Measurements from ENCODE around the gene ADPRS. TPM values are rescaled to one million over a fixed set of nuclear protein-coding genes. Genes with fewer than 3 reads are reported as not detected.

The ADPRS gene
- total RNA-seq, 4 donors from 2014 or later: 41.0 to 64.3 (median 48.0) TPM

- TF ChIP-seq EP300 (IDR thresholded peaks at IDR 0.05) (no peak), CTCF (IDR thresholded peaks at IDR 0.05) (no peak), POLR2A (IDR thresholded peaks at IDR 0.05) (no peak)
- H3K4me3 ChIP-seq: peak overlapping the region; percentile 11 to 51 (median 31)
These were observed 4.1 kb upstream of the ADPRS start for GRCh38 chr1:36084497-36085115.

DNA sequence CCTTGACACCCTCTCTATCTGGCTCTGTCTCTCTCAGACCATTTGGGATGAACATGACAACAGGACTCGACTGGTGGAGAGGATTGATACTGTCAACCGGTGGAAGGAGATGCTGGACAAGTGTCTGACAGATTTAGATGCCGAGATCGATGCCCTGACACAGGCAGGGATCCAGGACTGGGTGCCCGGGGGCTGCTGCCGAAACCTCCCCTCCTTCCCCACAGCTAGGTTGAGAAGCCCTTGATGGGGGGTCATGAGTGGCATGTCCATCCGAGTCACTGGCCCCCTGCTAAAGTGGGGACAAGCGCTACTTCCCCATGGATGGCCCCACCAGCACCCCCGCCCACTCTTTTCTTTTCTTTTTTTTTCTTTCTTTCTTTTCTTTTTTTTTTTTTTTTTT, 3.6 kb upstream of the ADPRS start:
- 82 to 83% methylated on average over 9 of the region's 9 CpGs for WGBS, 2 donors
- H3K9me3 ChIP-seq: no peaks in the 10 kb centered on the region
- TF ChIP-seq POLR2A (IDR thresholded peaks at IDR 0.05) (no peak), CTCF (IDR thresholded peaks at IDR 0.05) (no peak), EP300 (IDR thresholded peaks at IDR 0.05) (no peak)
- peaks cover 0 to 31% of the 10 kb centered on the region in 2 donors for H3K27me3 ChIP-seq
- DNase-seq (ENCODE audit: low spot score in 2 of 2): no peak
- H3K27ac ChIP-seq: no peak overlapping the region
- H3K4me1 ChIP-seq: peaks cover 0 to 27% (median 24%) of the 10 kb centered on the region in 4 donors
- H3K4me3 ChIP-seq: no peak overlapping the region
- H3K36me3 ChIP-seq: no peaks in the 10 kb centered on the region

More at GRCh38 chr1:36084497-36085115, 4.1 kb upstream of the ADPRS start:
- DNase-seq (ENCODE audit: low spot score in 2 of 2): no peak
- H3K9me3 ChIP-seq: no peaks in the 10 kb centered on the region
- peaks cover 0 to 22% (median 21%) of the 10 kb centered on the region in 4 donors for H3K4me1 ChIP-seq
- H3K36me3 ChIP-seq: no peaks in the 10 kb centered on the region
- peak overlapping the region in 2 of 4 donors; percentile 2 to 55 for H3K27ac ChIP-seq
- 48 to 58% methylated on average over 16 to 19 of the region's 19 CpGs for WGBS, 2 donors
- H3K27me3 ChIP-seq: peaks cover 0 to 31% of the 10 kb centered on the region in 2 donors

DNA sequence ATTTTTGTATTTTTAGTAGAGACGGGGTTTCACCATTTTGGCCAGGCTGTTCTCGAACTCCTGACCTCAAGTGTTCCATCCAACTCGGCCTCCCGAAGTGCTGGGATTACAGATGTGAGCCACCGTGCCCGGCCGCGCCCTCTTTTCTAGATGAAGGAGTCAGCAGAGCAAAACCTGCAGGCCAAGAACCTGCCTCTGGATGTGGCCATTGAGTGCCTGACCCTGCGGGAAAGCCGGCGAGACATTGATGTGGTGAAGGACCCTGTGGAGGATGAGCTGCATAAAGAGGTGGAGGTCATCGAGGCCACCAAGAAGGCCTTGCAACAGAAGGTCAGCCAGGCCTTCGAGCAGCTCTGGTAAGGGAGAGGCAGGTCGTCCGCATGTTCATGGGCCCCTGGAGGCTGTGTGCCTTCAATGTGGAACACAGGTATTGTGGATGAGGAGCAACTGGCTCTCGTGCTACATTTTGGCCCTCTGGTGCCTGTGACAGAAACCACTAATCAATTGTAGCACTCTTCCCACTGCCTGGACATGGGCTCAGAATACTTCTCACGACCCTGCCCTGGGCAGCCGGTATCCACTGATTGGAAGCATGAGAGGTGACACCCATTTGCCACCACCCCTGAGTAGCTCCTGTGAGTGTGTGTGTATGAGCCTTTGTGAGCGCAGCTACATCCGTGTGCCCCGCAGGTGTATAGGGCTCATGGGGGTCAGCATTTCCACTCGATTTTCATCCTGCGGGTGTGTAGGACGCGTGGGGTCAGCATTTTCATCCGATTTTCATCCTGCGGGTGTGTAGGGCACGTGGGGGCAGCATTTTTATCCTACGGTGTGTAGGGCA, 2.8 kb upstream of the ADPRS start:
- no peak for DNase-seq (ENCODE audit: low spot score in 2 of 2)
- peaks cover 0 to 3% (median 0%) of the 10 kb centered on the region in 3 donors for H3K36me3 ChIP-seq
- no peaks in the 10 kb centered on the region for H3K9me3 ChIP-seq
- TF ChIP-seq EP300 (IDR thresholded peaks at IDR 0.05): no peak
- no peak for TF ChIP-seq POLR2A (IDR thresholded peaks at IDR 0.05)
- no peak for TF ChIP-seq CTCF (IDR thresholded peaks at IDR 0.05)
- H3K4me3 ChIP-seq: no peak overlapping the region
- H3K4me1 ChIP-seq: peaks cover 0 to 35% (median 28%) of the 10 kb centered on the region in 4 donors
- peaks cover 0 to 31% of the 10 kb centered on the region in 2 donors for H3K27me3 ChIP-seq
- 87 to 88% methylated on average over 28 to 29 of the region's 29 CpGs for WGBS, 2 donors
- H3K27ac ChIP-seq: no peak overlapping the region

DNA sequence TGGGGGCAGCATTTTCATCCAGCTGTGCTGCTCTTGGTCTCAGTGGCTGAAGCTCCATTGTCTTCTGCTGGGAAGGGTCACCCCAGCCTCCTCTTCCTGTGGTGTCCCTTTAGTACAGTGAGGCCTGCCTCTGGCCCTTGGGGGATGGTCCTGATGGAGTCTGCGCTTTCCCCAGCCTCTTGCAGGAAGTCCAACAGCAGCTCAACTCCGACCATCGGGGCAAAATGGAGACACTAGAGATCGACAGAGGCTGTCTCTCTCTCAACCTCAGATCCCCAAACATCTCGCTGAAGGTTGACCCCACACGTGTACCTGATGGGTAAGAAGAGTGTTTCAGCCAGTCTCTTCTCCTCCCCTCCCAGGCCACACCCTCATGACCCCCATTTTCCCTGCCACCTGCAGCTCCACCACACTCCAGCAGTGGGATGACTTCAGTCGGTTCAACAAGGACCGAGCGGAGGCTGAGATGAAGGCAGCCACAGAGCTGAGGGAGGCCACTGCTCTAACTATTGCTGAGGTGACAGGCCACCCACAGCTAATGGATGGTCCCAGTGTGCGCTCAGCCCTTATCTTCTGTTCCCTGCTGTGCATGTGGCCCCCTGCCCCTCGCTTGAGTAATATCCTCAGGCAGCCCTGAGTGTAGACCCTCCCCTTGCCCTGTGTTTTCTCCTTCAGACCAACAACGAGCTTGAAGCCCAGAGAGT, 2.0 kb upstream of the ADPRS start:
- DNase-seq (ENCODE audit: low spot score in 2 of 2): no peak
- TF ChIP-seq POLR2A (IDR thresholded peaks at IDR 0.05) (no peak), CTCF (IDR thresholded peaks at IDR 0.05) (no peak), EP300 (IDR thresholded peaks at IDR 0.05) (no peak)
- no peak overlapping the region for H3K4me3 ChIP-seq
- H3K4me1 ChIP-seq: peaks cover 0 to 42% (median 29%) of the 10 kb centered on the region in 4 donors
- peaks cover 0 to 31% of the 10 kb centered on the region in 2 donors for H3K27me3 ChIP-seq
- no peaks in the 10 kb centered on the region for H3K9me3 ChIP-seq
- H3K36me3 ChIP-seq: peaks cover 0 to 11% (median under 1%) of the 10 kb centered on the region in 3 donors
- WGBS, 2 donors: 82 to 92% methylated on average over 12 of the region's 12 CpGs
- H3K27ac ChIP-seq: no peak overlapping the region
